ENCODE results near the gene CATSPER4. TPM values are rescaled to one million over a fixed set of nuclear protein-coding genes. Genes with fewer than 3 reads are reported as not detected.

The CATSPER4 gene
- total RNA-seq, 1 donor from 2014 or later: not detected

DNA sequence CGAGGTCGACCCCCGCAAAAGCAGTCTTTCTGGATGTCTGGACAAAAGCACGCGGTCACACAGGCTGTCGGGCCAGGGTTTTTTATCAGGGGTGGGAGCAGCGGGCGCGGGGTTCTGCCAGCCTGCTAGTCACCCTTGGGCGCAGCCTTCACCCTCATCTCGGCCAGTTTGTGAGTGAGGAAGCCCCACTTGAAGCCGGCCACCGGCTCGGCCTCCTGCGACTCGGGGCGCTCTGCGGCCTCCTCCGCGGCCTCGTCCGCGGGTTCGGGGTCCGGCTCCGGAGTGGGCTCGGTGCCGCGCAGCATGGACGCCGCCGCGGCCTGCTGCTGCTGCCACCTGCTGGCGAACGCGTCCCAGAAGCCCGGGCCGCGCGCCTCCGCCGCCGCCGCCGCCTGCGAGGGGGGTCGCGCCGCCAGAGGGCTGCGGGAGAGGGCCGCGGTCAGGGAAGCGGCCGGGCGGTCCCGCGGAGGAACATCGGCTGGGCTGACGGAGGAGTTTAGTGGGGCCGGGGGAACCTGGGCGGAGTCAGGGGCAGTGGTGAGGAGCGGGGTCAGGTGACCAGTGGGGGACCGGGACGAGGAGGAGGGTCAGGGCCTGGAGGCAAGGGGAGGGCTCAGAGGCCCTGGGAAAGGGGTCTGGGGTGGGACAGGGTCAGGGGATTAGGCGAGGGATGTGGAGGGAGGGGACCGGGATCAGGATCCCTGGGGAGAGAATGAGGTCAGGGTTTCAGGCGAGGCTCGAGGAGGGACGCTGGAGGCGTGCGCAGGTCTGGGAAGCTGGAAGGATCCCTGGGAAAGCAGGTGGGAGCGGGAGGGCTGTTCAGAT is 26.2 kb upstream of the CATSPER4 start:
- DNase-seq (ENCODE audit: low spot score in 2 of 2) (peak; percentile 77), FAIRE-seq (no peak)

DNA sequence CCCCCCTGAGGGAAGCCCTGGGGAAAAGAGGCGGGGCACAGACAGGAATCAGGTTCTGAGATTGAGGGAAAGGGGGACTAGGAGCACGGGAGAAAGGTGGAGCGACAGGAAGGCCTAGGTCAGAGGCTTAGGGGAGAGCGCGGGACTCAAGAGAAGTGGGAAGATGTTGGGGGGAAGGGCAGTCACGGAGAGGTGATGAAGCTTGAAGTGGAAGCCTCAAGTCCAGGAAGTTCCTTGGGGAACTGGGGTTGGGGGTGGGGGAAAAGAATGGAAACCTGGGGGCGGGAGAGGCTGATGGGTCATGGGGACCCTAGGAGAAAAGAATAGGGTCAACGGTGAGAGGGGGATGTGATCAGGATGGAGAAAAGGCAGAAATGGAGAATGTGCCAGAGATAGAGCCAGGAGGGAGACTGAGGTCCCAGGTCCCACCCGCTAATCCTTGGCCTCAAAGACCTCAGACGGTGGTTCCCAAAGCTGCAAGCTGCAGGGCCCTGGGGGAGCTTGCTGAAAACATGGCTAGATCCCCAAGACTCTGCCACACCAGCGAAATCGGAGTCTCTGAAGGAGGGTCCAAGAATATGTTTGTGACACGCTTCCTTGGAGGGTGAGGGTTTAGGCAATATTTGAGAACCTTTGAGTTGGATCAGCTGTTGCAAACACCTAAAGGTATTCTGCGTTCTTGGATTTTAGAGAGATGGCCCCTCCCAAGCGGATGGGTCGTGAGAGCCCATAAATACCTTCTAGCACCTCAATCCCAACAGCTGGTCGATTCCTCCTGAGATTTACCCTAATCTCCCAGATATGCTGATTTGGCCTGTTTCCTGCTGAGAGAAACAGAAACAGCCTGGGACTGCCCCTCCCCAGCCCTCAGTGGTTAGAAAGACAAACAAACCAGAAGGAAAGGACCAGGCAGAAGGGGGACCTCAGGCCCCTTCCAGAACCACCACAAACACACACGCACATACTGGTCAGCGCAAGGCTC is 25.2 kb upstream of the CATSPER4 start:
- no peak for FAIRE-seq
- DNase-seq (ENCODE audit: low spot score in 2 of 2): no peak

DNA sequence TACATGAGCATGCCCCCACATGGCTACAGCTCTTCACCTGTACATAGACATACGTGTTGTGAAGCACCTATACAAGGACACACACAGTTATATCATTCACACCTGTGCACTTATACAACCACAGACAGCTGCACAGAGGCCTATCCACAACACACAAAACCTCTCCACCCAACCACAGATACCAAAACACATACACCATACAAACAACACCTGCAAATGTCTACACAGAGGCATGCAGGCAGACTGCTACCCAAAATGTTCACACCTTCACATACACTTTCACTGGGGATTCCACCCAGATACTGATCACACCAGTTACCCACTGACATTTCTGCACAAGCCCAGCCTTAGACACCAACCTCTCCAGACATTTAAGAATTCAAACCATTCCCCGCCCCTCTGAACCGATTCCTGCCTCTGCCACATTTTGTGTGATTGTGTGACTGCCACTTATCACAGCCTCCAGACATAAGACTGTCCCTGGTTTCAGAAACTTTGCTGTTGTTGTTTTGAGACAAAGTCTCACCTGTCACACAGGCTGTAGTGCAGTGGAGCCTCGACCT is 23.6 kb upstream of the CATSPER4 start:
- FAIRE-seq (no peak), DNase-seq (ENCODE audit: low spot score in 2 of 2) (no peak)

DNA sequence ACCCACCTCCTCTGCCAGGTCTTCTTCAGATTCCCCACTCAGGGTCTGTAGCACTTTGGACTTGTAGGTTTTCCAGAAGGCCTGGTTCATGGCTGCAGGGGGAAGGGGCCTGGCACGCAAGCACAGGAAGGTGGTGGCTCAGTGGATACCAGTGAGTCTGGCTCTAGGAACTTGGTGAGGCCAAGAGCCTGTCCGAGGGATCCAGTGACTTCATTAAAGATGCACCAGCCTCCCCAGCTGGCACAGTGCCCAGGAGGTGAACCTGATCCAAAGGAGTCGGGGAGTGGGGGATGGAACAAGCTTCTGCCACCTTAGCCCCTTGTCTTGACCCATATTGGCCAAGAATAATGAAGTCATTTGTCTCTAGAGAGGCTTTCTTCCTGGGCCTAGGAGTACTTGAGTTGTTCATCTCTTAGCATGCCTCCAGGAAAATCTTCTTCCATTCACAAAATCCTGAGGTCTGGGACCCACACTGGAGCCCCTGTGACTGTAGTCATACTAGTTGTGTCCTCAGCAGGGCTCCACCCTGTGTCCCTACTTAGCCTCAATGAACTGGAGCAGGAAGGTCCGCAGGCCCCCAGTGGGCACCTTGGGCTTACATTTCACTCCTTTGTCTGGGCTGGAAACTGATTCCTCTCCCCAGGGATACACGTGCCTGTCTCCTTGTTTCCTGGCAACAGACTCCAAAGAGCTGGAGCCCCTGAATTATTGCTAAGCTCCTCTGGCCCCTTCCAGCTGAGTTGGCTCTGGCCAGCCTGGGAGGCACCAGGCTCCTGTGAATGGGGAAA is 21.8 kb upstream of the CATSPER4 start, which contains the start of gene C1orf232:
TSS of gene C1orf232 (minus strand) at position 554 of the 788 bp plus-strand sequence. CDS start at position 90, 464 bp downstream.
- no peak for FAIRE-seq
- no peak for DNase-seq (ENCODE audit: low spot score in 2 of 2)

DNA sequence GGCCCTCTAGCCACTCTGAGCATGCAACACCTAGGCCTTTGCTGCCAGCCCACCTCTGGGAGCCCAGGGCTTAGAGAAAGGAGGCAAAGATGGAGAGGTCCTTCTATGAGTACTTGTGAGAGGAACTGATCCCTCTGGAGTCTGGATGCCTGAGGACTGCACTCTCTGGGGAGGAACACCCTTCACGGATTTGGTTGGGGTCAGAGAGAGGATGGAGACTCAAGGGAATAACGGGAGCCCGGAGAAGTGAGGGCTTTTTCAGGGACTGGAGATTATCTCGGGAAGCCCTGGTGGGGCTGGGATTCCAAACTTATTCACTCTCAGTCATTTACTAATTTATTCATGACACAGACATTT is 21.2 kb upstream of the CATSPER4 start:
- FAIRE-seq (no peak), DNase-seq (ENCODE audit: low spot score in 2 of 2) (no peak)

DNA sequence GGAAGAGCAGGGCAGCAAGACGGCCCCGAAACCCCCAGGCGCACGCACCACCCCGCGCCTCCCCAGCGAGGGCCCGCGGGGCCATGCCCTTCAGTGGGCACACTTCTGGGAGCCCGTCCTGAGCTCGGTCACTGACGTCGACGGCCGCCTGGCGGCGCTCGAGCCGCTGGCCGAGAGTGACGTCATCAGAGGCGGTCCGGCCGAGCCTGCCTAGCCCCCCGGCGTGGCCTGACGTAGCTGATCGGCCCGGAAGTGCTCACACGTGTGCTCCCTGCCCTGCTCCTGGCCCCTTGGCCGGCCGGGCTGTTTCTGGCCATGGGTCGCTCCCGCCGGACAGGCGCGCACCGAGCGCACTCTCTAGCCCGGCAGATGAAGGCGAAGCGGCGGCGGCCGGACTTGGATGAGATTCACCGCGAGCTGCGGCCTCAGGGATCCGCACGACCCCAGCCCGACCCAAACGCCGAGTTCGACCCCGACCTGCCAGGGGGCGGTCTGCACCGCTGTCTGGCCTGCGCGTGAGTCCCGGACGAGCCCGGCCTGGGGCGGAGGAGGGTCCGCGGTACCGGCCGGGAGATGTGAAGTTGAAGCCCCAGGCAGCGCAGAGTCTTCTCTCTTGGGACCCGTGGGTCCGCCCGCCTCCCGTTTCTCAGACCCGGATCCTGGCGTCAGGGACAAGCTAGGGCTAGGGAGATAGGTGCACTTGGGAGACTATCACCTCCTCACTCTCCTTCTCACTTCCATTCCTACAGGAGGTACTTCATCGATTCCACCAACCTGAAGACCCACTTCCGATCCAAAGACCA is 20.5 kb upstream of the CATSPER4 start, which contains the start of gene ZNF593:
TSS of gene ZNF593 (plus strand) at position 240 of the 803 bp plus-strand sequence. CDS start at position 316, 76 bp downstream.
- FAIRE-seq: no peak
- DNase-seq (ENCODE audit: low spot score in 2 of 2): peak; percentile 100

DNA sequence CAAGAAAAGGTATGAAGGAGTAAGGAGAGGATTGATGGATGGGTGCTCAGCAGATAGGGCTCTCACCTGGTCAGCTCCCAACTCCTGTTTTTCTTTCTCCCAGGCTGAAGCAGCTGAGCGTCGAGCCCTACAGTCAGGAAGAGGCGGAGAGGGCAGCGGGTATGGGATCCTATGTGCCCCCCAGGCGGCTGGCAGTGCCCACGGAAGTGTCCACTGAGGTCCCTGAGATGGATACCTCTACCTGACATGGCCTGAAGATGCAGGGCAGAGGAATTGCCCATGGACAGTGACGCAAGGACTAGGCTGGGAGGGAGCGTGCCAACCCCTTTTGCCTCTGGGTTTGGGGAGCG is 20.0 kb upstream of the CATSPER4 start:
- no peak for FAIRE-seq
- no peak for DNase-seq (ENCODE audit: low spot score in 2 of 2)

DNA sequence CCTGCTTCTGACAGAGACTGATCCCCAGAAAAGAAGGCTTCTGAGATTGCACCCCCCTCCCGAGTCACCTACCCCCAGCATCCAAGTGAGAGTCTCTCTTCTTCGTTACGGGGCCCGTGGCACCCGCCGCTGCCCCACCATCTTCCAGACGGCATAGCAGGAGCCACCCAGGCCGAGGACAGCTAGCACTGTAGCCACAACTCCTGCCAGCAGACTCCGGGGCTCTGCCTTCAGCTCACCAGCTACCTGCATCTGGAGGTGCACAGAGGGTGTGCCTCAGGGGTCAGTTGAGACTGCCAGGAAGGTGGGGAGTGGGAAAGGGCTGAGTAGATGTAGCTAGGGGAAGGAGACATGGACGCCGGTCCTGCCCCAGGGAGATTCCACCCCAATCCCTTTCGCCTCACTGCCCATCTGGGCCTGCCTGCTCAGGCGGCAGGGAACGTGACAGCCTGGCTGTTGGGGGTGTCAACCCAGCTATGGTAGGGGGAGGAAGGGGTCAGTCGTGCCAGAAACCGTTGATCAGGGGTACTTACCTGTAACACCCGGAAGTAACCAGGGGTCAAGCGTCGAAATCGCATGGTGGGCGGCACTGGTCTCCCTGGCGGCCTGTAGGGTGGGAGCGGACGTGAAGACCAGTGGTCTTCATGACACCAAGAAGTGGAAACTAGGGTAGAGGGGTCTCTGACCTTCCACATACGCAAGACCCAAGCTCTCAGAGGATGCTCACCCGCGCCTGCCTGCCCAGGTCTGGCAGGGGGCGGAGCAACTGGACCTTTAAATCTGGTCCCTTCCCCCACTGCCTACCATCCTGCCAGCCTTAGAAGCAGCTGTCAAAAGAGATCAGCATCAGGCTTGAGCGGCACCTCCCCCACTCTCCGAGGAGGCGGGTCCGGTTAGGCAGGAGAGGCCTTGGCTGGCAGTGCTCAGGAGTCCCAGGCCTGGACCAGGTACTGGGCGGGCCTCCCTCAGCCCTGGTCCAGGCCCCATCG is 19.0 kb upstream of the CATSPER4 start, which contains the start of gene ZNF593OS:
TSS of gene ZNF593OS (minus strand) at position 749 of the 989 bp plus-strand sequence. CDS start at position 578, 171 bp downstream.
- FAIRE-seq (no peak), DNase-seq (ENCODE audit: low spot score in 2 of 2) (no peak)

DNA sequence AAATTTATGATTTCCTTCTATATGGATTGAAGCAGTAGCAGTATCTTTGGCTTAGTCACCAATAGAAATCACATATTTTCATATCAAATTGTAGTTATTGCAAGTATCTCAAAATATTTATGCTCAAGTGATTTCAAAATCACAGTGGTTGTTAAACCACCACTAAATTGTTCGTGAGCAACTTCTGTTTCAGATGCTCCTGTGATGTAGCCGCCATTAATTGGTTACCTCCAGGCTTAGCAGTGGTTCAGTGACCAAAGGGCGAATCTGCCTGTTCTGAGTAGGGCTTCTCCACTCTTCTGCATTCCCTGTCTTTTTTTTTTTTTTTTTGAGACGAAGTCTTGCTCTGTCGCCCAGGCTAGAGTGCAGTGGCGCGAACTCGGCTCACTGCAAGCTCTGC is 15.1 kb upstream of the CATSPER4 start:
- DNase-seq (ENCODE audit: low spot score in 2 of 2) (no peak), FAIRE-seq (no peak)

DNA sequence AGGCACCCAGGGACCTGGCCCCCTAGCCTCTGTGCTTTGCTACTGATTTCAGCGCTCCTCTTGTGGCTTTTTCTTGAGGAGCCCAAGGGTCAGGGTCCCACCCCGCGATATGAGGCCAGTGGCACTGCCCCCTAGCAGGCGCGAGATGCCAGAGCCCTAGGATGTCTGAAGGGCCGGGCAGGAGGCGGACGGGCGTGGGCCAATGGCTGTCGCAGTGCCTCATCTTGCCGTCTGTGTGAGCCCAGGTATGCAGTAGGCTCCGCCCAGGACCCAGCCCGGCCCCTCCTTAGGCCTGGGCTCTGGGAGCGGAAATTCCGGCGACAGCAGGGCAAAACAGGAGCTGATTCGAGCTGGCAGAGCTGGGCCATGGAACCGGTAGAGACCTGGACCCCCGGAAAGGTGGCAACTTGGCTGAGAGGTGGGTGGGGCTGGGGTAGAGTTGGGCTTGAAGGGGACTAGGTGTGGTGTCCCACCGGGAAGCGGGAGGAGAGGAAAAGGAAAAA is 13.2 kb upstream of the CATSPER4 start, which contains the start of gene CNKSR1:
TSS of gene CNKSR1 (plus strand) at position 310 of the 503 bp plus-strand sequence. CDS start at position 367, 57 bp downstream.
- no peak for FAIRE-seq
- no peak for DNase-seq (ENCODE audit: low spot score in 2 of 2)

DNA sequence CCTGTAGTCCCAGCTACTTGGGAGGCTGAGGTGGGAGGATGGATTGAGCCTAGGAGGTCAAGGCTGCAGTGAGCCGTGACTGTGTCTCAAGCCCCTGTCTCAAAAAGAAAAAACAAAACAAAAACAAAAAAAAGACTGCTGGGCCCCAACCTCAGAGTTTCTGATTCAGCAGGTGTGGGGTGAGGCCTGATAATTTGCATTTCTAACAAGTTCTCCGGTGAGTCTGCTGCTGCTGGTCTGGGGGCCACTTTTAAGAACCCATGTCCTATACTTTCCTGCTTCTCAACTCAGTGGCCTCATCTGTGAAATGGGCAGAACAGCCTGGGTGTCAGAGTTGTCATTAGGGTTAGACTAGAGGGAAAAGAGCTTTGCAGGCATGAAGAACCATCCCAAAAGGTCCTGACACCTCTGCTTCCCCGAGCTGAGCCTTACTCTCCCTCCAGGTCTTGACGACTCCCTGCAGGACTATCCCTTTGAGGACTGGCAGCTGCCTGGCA is 10.3 kb upstream of the CATSPER4 start:
- FAIRE-seq: no peak
- no peak for DNase-seq (ENCODE audit: low spot score in 2 of 2)

DNA sequence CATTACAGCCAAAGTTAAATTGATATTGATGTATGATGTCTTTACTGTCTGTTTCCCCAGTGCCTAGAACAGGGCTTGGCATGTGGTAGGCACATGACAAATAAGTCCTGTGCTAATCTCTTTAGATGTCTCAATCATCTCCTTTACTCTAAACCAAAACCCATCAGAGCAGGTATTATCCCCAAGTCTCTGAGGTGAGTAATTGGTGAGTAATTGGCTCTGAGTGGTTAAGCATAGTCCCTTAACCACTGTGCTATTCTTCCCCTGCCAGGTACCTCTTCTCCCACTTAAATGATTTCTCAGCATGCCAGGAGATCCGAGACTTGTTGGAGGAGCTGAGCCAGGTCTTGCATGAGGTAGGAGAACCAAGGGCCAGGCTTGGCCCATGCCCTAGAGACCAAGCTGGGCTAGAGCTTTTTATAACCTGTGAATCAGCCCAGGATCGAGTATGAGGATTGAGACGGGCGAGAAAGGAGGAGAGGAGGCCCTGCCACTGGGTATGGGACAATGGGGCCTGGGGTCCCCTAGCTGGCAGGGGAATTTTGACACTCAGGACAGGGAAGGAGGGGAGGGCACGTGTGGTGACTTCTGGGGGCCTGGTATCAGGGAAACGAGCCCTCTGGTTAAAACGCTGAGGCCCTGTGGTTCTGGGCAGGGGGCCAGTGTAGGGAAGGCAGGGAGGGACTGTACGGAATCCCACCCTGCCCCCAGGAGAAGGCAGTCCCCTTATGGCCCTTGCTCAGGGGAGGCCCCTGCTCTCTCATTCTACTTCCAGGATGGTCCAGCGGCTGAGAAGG is 8.6 kb upstream of the CATSPER4 start:
- no peak for FAIRE-seq

DNA sequence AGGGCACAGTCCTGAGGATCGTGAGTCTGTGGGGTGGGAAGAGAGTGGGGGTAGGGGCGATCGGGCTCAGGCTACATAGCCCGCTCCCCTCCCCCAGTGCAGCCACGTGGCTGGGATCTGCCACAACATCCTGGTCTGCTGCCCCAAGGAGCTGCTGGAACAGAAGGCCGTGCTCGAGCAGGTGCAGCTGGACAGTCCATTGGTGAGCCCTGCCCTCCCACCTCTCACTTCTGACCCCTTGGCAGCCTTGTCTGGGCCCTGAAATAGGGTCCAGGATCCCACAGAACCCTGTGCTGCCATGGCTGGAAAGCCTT is 8.1 kb upstream of the CATSPER4 start:
- no peak for FAIRE-seq
- no peak for DNase-seq (ENCODE audit: low spot score in 2 of 2)

More for the DNA sequence above, 8.6 kb upstream of the CATSPER4 start:
- no peak for DNase-seq (ENCODE audit: low spot score in 2 of 2)

DNA sequence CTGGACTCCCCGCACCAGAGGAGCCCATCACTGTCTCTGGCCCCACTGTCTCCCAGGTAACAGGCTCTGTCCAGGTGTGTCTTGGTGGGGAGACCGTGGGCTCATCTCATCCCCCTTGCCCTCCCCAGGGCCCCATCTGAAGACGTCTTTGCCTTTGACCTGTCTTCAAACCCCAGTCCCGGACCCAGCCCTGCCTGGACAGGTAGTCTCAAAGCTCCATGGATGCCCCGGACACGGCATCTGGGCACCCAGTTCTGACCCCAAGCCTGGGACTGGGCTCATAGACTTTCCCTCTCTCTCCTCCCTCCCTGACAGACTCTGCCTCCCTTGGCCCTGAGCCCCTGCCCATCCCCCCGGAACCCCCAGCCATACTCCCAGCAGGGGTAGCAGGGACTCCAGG is 6.3 kb upstream of the CATSPER4 start:
- no peak for DNase-seq (ENCODE audit: low spot score in 2 of 2)
- no peak for FAIRE-seq

DNA sequence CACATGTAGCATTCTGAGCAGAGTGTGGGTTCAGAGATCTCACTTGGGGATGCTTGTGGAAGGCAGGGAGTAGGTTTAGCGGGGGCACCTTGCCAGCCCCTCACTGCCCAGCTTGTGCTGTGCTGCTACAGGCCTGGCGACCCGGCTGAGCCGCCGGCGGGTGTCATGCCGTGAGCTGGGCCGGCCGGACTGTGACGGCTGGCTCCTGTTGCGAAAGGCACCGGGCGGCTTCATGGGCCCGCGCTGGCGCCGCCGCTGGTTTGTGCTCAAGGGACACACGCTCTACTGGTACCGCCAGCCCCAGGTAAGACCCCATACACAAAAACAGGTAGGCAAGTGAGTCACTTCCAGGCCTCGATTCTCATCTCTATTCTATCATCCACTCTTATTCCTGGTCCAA is 5.5 kb upstream of the CATSPER4 start:
- FAIRE-seq: no peak
- no peak for DNase-seq (ENCODE audit: low spot score in 2 of 2)

DNA sequence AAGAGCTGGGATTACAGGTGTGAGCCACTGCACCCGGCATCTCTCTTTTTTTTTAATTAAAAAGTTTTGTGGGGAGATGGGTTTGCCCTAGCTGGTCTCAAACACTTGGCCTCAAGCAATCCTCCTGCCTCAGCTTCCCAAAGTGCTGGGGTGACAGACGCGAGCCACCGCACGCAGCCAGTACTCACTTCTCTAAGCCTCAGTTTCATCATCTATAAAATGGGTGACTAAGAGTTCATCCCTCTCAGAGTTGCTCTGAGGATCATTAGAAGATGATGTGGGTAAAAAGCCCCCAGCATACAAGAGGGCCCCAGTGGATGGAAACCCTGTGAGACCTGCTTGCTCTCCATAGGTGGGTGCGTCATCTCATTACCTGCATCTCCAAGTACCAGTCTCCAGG is 2.5 kb upstream of the CATSPER4 start:
- FAIRE-seq: no peak

DNA sequence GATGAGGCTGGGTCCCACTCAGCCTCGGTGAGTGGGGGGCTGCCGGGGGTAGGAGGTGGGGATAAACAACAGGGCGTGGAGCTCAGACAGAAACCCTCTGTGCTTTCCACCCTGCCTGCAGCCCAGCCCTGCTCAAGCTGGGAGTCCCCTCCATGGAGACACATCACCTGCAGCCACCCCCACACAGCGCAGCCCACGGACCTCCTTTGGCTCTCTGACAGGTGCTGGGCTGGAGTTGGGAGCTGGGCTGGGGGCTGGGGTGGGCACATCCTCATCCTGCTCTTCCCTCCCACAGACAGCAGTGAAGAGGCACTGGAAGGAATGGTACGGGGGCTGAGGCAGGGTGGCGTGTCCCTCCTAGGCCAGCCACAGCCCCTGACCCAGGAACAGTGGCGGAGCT is 1.9 kb upstream of the CATSPER4 start:
- DNase-seq (ENCODE audit: low spot score in 2 of 2) (no peak), FAIRE-seq (no peak)

More for the DNA sequence above, 2.5 kb upstream of the CATSPER4 start:
- DNase-seq (ENCODE audit: low spot score in 2 of 2): no peak
